Measurements from ENCODE around the gene GP5.

DNA sequence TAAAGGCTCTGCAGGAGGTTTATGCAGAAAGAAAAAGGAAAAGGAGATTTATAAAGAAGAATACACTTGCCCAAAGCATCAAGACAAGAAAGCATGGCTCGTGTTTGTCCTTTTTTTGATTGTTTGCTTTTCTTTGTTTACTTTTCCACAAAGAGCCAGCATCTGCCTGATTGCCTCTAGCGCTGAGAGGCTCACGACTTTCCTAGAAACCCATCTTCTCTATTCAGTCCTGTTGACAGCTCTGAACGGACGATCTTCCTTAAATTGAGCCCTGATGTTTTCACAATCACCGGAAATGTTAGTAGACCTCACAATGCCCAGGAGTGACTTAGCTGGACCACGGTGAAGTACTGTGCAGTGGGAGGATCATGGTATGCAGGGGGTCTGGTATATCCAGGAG is 12.4 kb downstream of the GP5 start:
- TF ChIP-seq, protein P1, sequence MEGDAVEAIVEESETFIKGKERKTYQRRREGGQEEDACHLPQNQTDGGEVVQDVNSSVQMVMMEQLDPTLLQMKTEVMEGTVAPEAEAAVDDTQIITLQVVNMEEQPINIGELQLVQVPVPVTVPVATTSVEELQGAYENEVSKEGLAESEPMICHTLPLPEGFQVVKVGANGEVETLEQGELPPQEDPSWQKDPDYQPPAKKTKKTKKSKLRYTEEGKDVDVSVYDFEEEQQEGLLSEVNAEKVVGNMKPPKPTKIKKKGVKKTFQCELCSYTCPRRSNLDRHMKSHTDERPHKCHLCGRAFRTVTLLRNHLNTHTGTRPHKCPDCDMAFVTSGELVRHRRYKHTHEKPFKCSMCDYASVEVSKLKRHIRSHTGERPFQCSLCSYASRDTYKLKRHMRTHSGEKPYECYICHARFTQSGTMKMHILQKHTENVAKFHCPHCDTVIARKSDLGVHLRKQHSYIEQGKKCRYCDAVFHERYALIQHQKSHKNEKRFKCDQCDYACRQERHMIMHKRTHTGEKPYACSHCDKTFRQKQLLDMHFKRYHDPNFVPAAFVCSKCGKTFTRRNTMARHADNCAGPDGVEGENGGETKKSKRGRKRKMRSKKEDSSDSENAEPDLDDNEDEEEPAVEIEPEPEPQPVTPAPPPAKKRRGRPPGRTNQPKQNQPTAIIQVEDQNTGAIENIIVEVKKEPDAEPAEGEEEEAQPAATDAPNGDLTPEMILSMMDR (IDR thresholded peaks at IDR 0.05; ENCODE audit: borderline replicate concordance, extremely low read depth, low read length, poor library complexity, severe bottlenecking) = no peak
- no peak for TF ChIP-seq EZH2 (IDR thresholded peaks at IDR 0.05; ENCODE audit: borderline replicate concordance, low read depth, low read length, severe bottlenecking)
